DMS153 (cell line): ENCODE results near the gene SMURF1.

Source experiments
- DNase-seq: peaks from one replicate; lab custom pipeline; 2025; lab: John Stamatoyannopoulos, UW

SMURF1 gene

DNA sequence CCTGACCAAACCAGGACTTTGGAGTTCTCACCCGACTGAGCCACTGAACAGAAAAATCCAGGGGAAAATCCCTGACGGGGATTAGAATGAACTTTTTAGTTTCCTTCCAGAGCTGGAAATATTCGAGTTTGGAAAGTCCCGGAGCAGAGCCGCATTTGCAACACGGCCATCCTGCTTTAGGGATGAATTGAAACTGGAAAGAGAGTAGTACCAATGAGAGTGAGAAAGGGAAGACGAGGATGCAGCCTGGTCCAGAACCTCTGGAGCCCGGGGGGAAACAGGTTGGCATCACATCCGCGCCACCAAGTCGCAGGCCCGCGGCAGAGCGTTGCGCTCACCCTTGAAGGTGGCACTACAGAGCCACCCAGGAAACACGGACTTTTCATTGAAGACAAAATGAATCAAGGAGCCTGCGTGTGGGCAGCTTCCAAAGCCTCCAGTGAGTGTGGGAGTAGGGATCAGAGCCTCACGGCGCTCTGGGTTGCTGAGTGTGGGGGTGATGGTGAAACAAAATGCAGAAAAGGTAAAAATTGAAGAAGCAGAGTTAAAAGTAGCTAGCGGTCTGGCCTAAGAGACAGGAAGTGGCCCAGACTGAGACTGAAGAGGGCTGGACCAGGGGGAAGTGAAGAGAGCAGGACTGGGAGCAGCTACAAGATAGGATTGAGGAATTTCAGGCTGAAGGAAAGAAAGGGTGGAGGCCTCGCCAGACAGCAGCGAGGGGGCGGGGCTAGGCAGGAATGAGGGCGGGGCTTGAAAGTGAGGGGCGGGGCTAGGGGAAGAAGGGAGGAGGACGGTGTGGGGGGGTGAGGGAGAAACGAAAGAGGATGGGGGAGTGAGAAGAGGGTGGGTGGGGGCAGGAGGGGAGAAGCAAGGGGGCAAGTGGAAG is 1.8 kb downstream of the SMURF1 start:
- DNase-seq = no peak

DNA sequence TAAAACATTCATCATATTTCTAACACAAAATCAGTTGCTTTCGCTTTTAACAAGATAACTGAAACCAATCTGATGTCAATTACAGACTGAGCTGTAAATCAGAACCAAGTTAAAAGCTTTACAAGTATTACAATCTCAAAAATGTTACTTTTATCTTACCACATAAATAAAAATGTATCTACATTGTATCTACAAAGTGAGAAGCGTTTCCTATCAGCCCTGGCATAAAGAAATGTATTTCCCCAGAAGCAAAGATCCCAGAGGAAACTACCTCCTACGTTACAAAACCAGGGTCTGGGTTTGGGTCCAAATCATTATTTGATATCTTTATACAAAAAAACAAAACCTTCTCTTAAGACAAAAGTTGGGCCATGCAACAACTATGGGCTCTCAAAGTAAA is 2.6 kb downstream of the SMURF1 start:
- no peak for DNase-seq

DNA sequence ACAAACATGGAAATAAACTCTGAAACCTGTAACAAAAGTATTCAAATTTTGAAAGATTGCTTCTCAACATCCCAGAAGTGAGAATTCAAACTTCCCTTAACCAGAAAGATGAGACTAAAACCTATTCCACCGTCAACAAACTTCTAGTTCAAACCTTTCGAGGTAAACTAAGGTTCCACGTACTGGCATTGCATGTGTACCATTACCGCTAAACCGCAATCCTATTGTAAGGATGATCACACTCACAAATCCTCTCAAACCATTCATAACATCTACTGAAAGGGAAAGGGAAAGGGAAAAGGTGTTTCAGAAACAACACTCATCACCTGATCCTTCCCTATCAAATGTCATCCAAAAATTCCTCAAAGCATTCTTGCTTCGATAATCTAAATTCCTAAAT is 3.1 kb downstream of the SMURF1 start:
- no peak for DNase-seq

GRCh38 chr7:99139036-99139435 is 4.9 kb downstream of the SMURF1 start:
- no peak for DNase-seq

DNA sequence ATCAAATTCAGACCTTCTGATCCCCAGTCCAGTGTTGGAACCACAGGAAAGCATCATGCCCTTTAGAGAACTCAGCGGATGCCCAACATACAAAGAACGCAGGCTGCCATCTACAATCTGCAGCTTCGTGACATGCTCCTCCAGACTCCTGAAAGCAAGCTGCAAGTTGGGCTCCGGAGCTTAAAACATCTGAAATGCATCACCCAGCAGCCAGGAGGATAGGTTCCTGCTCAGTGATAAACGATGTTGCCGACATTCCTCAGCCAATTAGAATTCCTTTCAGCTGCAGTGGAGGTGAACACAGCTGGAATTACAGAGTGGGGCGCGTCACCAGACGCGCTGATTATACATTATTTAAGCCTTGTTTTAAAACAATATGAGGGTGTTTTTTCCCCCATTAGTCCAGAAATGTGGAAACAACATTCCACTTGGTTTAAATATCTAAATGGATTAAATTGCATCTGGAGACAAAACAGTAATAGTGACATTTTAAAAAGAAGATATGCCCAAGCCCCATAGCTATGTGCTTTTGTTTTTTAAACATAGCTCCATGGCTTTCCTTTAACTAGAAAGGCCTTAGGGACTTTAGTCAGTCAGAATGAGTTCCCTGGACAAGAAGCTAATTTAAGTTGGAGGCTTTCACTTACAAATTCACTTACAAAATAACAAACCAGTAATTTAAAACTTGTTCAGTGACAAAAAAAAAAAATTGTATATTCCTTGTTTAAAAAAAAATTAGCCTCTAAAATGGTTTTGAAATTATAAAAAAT is 6.3 kb downstream of the SMURF1 start:
- no peak for DNase-seq

DNA sequence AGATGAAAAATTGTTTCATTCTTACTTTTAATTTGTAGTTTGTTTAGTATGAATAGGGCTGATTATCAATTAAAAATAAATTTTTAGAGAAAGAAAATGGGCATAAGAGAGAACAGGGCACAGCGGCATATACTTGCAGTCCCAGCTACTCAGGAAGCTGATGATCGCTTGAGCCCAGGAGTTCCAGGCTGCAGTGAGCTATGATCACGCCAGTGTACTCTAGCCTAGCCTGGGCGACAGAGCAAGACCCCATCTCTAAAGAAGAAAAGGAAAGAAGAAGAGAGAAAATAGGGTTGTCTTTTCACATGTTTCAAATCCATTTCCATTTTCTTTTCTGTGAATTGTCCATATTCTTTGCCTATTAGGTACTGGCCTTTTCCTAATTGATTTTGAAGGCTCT is 8.0 kb downstream of the SMURF1 start:
- no peak for DNase-seq

DNA sequence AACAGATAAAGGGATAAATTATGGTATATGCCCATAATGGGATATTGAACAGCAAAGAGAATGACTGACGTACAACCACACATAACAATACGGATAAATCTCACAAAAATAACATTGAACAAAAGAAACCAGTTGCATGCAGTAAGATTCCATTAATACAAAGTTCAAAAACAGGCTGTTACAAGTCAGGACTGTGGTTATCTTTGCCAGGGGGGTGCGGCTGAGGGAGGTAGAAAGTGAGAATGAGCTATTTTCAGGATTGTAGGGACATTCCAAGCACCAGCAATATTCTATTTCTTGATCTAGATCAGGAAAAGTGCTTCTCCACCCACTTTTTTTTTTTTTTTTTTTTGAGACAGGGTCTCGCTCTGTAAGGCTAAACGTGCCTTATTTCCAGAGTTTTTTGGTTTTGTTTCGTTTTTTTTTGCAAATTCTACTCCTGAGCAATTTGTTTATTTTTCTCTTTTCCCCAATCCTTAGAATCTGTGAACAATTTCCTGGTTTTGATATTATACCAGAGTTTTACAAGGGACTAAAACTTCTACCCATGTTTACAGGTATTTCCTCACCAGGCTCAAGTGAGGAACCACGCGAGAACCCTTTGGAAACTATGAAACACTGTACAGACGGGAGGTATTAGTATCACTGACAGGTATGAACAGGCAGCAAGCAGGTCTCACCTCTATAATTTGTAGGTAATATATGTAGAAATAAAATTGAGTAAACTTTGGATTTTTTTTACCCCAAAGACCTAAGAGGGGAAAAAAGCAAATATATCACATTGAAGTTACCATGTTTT is 9.9 kb downstream of the SMURF1 start:
- no peak for DNase-seq

DNA sequence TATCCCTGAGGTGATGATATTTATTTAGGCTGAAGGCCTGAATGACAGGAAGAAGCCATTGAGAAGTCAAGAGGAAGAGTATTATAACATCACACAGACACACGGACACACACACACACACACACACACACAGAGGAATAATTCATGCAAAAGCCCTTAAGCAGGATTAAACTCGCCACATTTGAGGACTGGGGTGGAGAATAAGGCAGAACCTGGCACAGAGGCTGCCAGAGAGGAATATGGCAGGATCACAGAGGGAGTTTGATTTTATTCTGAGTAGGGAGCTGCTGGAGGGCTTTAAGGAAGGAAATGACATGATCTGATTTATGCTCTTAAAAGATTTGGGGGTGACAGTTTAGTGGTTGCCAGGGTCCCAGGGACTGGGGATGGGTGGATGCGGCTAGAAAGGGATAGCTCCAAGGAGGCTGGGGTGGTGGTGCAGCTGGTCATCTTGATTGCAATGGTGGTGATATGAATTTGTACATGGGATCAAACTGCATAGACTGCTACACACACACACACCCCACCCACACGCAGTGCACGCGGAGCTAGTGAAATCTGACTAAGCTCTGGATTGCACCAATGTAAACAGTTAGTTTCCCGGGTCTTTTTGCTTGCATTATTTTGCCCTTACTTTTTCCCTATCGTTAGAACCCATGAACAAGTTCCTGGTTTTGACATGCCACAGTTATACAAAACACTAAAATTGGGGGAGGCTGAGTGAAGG is 11.2 kb downstream of the SMURF1 start:
- peak; percentile 28 for DNase-seq

GRCh38 chr7:99131290-99131689 is 12.6 kb downstream of the SMURF1 start:
- DNase-seq = no peak

GRCh38 chr7:99129536-99129935 is 14.4 kb downstream of the SMURF1 start:
- no peak for DNase-seq

DNA sequence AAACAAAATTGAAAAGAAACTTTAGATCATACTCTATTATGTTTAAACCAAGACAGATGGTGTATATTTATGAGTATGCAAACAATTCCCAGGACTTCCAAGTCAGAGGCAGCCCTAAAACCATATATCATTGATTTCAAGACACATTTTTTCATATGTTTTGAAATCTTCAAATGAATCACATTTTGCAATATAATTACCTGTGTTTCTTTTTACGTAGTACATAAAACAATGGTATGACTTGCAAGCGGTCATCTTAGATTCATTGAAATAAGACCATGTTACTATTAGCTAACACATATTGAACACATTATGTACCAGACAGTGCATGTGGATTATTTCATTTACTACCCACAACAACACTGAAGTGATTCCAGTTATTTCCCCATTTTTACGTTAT is 14.9 kb downstream of the SMURF1 start:
- no peak for DNase-seq

DNA sequence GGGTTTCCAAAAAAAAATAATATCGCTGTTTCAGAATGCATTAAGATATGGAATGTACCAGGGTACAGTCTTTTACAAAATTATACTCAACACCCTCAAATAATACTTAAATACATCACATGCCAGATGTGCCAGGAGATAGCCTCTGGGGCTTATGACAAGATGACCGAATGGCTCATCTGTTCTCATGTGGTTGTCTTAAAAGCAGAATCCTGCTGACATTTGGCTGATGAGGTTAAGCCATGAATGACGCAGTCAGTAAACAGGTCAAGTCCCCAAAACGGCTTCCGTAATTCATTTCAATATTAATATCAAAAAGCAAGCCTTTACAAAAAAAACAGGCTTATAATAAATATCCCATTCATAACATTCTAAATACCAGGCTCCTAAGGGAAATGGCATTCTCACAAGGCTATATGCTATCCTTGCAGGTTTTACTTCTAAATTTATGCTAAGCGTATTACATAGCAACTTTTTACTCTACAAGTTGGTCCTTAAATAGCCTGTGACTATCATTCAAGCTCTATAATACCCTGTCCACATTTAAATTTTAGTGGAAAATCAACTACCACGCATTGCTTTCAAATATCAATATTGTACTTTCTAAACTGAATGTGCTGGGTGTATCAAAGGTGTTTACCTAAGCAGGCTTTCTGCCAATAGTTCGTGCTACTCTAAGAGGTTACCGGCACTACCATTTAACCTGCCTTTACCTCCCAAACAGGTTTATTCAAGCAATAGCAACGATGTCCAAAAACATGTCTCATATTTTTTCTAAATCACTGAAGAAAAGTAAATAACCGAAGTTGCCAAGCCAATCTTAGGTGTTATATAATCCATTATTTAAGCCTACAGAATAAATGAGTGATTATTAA is 15.6 kb downstream of the SMURF1 start:
- DNase-seq = peak; percentile 86

GRCh38 chr7:99127636-99128035 is 16.3 kb downstream of the SMURF1 start:
- no peak for DNase-seq

DNA sequence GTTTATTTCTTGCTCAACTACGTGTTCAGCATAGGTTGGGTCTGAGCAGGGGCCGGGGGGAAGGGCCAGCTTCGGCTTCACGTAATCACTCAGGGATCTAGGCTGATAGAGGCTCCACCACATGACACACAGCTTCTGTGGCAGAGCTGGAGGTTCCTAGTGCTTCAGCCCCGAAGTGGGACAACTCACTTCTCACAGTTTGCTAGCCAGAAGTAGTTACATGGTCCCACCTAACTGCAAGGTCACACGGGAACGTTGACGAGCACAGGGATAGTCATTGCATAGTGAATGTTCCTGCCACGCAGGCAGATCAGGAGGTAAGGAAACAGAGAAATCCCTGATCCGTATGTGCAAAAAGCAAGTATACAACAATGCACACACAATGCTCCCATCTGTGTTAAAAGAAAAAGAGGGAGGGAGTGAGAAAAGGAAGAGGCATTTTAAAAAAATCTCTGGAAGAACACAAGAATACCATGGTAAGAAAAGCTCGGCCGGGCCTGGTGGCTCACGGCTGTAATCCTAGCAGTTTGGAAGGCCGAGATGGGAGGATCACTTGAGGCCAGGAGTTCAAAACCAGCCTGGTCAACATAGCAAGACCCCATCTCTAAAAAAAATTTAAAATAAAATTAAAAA is 16.9 kb downstream of the SMURF1 start:
- DNase-seq = no peak

DNA sequence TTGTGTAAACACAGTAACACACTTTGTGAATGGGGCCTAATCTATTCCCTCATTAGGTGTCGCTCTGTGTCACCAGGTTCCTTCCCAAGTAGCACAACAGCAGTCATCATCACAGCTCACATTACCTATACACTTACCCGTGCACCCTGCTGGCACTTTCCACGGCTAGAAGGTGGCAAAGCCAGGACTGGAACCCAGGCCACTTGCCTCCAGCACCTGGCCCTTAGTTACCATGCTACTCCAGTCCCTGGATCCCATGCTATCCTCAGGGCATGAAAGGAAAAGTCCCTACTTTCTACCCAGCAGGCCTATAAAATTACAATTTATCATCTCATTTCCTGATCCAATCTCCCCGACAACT is 18.4 kb downstream of the SMURF1 start:
- peak; percentile 80 for DNase-seq

DNA sequence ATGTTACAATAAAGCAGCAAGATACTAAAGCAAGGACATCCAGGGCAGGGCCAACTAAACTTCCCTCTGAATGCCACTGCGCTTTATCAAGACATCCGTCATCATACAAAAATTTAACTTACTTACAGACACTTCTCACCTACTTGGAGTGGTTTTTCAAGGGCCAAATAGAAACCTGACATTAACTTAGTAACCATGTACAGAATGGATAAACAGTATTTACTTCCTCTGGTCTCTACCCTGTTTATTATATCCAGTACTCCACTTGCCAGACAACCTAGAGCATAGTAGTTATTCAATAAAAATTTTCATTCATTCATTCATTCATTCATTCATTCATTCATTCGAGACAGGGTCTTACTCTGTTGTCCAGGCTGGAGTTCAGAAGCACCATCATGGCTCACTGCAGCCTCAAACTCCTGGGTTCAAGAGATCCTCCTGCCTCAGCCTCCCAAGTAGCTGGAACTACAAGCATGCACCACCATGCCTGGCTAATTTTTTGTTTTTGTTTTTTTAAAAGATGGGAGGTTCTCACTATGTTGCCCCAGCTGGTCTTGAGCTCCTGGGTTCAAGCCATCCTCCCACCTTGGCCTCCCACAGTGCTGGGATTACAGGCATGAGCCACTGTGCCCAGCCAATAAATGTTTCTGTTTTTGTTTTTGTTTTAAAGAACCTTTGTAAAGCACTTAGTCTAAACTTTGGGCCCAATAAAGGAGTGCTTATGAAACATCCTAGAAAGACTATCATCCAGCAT is 19.0 kb downstream of the SMURF1 start:
- no peak for DNase-seq

- DNase-seq = no peak
Observed at GRCh38 chr7:99124236-99124635, 19.7 kb downstream of the SMURF1 start.

DNA sequence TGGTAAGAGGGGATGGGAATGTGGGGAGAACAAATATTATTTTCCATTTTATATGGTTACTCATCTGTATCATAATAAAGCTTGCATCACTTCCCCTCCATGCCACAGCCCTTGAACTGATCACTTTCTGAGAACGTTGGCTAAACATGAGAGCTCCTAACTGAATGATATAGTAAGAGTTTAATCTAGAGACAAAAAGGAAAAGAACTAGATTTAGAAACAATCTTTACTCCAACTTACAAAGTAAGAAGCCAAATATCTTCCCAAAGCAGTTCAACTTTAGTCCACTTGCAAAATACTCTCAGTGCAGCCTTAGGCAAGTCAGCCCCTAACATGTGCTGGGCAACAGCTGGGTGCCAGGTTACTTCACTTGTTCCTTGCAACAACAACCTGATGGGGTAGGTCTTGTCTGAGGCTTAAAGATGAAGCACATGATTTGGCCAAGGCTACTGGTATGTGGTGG is 20.3 kb downstream of the SMURF1 start:
- no peak for DNase-seq

GRCh38 chr7:99122762-99123161 is 21.1 kb downstream of the SMURF1 start:
- no peak for DNase-seq
